Nephron (organoid): ENCODE measurements around the gene MAP1S.
A peak's percentile ranks its signal among the peaks of the same experiment; 100 is the strongest.

ENCODE experiments used
- H3K27ac Mint-ChIP-seq, 3 experiments: 2 replicates each; pipeline ENCODE4 v1.8.0; 2020; ENCODE audit warnings: mixed read lengths in 3 of 3, mild to moderate bottlenecking in 2 of 3, moderate library complexity in 1 of 3
- H3K27me3 Mint-ChIP-seq: 2 replicates; pipeline ENCODE4 v1.8.0; 2021; ENCODE audit warnings: low read depth, mild to moderate bottlenecking, moderate library complexity, mixed read lengths
- H3K36me3 Mint-ChIP-seq: 2 replicates; pipeline ENCODE4 v1.8.0; 2020; ENCODE audit warnings: low read depth, mixed read lengths
- H3K4me1 Mint-ChIP-seq: 2 replicates; pipeline ENCODE4 v1.8.0; 2020; ENCODE audit warnings: mixed read lengths
- H3K4me3 Mint-ChIP-seq, 3 experiments: 2 replicates each; pipeline ENCODE4 v1.8.0; 2020; ENCODE audit warnings: mild to moderate bottlenecking in 3 of 3, mixed read lengths in 3 of 3, moderate library complexity in 2 of 3
- H3K9me3 Mint-ChIP-seq: 2 replicates; pipeline ENCODE4 v1.8.0; 2020; ENCODE audit warnings: mixed read lengths
- CTCF ChIP-seq, 3 experiments: fragments of 200-600 bp; sonication (generic); IDR thresholded peaks; one replicate each; pipeline ENCODE4 v1.5.0; 2021; ENCODE audit warnings: antibody characterized with exemption in 3 of 3; ENCODE audit not compliant: unreplicated experiment in 3 of 3

The MAP1S gene

DNA sequence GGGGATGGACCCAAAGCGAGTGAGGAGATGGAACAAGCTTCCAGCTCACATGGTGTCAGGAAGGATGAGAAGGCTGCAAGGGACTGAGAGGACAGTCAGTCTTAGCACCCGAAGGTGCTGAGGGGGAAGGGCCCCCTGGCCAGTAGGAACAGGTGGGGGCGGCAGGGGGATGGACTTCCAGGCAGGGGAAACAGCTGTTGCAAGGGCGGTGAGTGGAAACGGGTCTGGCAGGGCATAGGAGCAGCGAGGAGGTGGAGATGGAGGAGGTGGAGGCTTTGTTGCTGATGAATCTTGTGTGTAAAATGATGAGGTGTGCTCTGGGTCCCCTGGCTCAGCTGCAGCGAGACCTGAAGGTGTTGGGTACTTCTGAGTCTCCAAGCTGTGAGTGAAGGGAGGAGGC lies 1.2 kb downstream of the MAP1S start:
- TF ChIP-seq CTCF (IDR thresholded peaks at IDR 0.05; ENCODE audit: unreplicated experiment in 3 of 3) = no peak
- peak overlapping the region in 2 of 3 experiments; percentile 22 to 51 for H3K27ac Mint-ChIP-seq
- H3K9me3 Mint-ChIP-seq = no peaks in the 10 kb centered on the region
- peaks cover 21% of the 10 kb centered on the region for H3K36me3 Mint-ChIP-seq
- H3K4me1 Mint-ChIP-seq = peaks cover 35% of the 10 kb centered on the region
- H3K27me3 Mint-ChIP-seq = no peaks in the 10 kb centered on the region
- H3K4me3 Mint-ChIP-seq = peak overlapping the region; percentile 83 to 93 (median 92)

DNA sequence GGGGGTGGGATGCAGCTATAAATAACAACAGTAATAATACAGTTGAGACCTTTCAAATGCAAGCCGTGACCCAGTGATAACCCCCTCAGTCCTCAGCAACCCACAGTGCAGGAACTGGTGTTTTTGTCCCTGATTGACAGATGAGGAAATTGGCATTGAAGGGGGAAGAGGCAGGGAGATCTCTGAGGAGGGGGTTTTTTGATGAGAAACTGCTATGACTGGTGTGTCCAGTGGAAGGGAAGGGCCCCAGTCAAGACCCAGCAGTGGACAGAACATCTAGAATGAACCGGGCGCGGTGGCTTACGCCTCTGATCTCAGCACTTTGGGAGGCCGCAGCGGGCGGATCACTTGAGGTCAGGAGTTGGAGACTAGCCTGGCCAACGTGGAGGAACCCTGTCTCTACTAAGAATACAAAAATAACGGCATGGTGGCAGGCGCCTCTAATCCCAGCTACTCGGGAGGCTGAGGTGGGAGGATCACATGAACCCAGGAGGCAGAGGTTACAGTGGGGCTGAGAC lies 1.9 kb downstream of the MAP1S start:
- Mint-ChIP-seq H3K36me3 (peaks cover 21% of the 10 kb centered on the region), H3K27me3 (no peaks in the 10 kb centered on the region), H3K4me1 (peaks cover 35% of the 10 kb centered on the region), H3K9me3 (no peaks in the 10 kb centered on the region), H3K27ac (no peak overlapping the region), H3K4me3 (peak overlapping the region; percentile 83 to 93 (median 92))
- no peak for TF ChIP-seq CTCF (IDR thresholded peaks at IDR 0.05; ENCODE audit: unreplicated experiment in 3 of 3)

DNA sequence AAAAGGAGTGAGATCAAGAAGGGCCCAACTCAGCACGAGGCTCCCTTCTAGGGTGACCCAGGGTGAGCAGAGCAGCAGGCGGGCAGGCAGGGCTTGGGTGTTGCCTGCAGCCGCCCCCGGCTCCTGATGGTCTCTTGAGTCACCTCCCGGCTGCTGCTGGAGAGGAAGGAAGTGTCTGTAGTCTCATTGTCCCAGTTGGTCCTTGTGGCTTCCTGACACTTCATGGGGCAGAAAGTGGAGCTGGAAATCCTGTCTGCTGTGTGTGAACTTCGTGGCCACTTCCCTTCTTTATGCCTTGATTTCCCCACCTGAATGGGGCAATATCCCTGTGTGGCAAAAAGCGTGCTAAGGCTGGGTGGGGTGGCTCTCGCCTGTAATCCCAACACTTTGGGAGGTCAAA lies 2.5 kb downstream of the MAP1S start:
- no peaks in the 10 kb centered on the region for H3K9me3 Mint-ChIP-seq
- H3K4me3 Mint-ChIP-seq = peak overlapping the region; percentile 83 to 93 (median 92)
- peaks cover 35% of the 10 kb centered on the region for H3K4me1 Mint-ChIP-seq
- H3K27me3 Mint-ChIP-seq = no peaks in the 10 kb centered on the region
- H3K27ac Mint-ChIP-seq = peak overlapping the region in 1 of 3 experiments; percentile 30
- peaks cover 21% of the 10 kb centered on the region for H3K36me3 Mint-ChIP-seq
- TF ChIP-seq CTCF (IDR thresholded peaks at IDR 0.05; ENCODE audit: unreplicated experiment in 3 of 3) = no peak

DNA sequence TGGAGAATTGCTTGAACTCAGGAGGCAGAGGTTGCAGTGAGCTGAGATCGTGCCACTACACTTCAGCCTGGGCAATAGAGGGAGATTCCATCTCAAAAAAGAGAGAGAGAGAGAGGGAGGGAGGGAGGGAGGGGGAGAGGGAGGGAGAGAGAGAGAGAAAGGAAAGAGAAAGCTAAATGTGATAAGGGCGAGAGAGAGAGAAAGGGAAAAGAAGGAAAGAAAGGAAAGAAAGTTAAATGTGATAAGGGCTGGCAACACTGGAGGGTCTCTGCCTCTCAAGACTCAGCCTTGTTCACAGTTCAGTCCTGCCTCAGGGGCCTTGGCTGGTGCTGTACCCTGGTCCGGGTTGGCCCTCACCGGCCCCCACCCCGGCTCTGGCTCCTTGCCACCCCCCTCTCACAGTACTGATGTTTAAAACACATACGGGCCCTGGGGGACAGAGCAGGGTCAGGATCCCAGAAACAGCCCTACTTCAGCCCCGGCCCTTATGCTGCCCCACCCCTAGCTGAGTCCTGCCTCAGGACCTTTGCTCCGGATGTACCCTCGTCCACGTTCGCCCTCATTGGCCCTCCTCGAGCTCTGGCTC lies 3.5 kb downstream of the MAP1S start:
- Mint-ChIP-seq H3K4me1 (peaks cover 28% of the 10 kb centered on the region), H3K4me3 (peak overlapping the region in 1 of 3 experiments; percentile 38), H3K27ac (no peak overlapping the region), H3K36me3 (peaks cover 21% of the 10 kb centered on the region), H3K9me3 (no peaks in the 10 kb centered on the region), H3K27me3 (no peaks in the 10 kb centered on the region)
- no peak for TF ChIP-seq CTCF (IDR thresholded peaks at IDR 0.05; ENCODE audit: unreplicated experiment in 3 of 3)

DNA sequence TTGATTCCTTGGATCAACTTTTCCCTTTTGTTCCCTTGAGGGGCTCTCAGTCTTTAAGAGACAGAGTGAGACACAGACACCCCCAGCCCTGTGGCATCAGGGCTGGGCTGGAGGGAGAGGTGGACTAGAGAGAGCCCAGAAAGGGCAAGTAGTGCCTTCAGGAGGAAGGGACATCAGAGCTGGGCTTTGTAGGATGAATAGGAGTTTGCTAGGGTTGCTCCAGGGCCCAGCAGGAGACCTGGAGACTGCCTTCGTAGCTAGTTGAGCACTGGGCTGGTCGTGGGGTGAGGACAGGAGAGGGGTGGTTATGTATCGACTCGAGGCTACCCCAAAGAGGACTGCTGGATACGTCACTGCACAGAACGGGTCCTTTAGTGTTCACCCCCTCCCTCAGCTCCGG lies 5.4 kb downstream of the MAP1S start:
- Mint-ChIP-seq H3K27me3 (no peaks in the 10 kb centered on the region), H3K4me1 (peaks cover 22% of the 10 kb centered on the region), H3K27ac (no peak overlapping the region), H3K36me3 (peaks cover 31% of the 10 kb centered on the region), H3K9me3 (no peaks in the 10 kb centered on the region), H3K4me3 (no peak overlapping the region)
- TF ChIP-seq CTCF (IDR thresholded peaks at IDR 0.05; ENCODE audit: unreplicated experiment in 3 of 3) = no peak
